HEK293 (cell line): ENCODE results near the gene SERPINE2.

Experiments
- GFI1B ChIP-seq: fragments of 450-650 bp; formaldehyde crosslinking; IDR thresholded peaks from 2 replicates; pipeline ENCODE4 v1.5.1; 2016; ENCODE audit warnings: missing biosample characterization, missing genetic modification characterization
- HOXA7 ChIP-seq: sonication (generic); formaldehyde crosslinking; IDR thresholded peaks from 2 replicates; pipeline ENCODE4 v1.8.1; 2022; ENCODE audit warnings: missing genetic modification reagents, borderline replicate concordance
- REPIN1 ChIP-seq: fragments of 450-650 bp; formaldehyde crosslinking; IDR thresholded peaks from 2 replicates; pipeline ENCODE4 v1.5.1; 2017; ENCODE audit warnings: missing biosample characterization, missing genetic modification characterization, low read depth
- SP7 ChIP-seq: fragments of 450-650 bp; formaldehyde crosslinking; IDR thresholded peaks from 2 replicates; pipeline ENCODE4 v1.5.1; 2016; ENCODE audit warnings: missing biosample characterization, missing genetic modification characterization
- WT1 ChIP-seq: fragments of 450-650 bp; formaldehyde crosslinking; IDR thresholded peaks from 2 replicates; pipeline ENCODE4 v1.5.1; 2016; ENCODE audit warnings: missing biosample characterization, missing genetic modification characterization
- ZBTB21 ChIP-seq: fragments of 450-650 bp; formaldehyde crosslinking; IDR thresholded peaks from 2 replicates; pipeline ENCODE4 v1.5.1; 2017; ENCODE audit warnings: missing biosample characterization, missing genetic modification characterization
- ZNF16 ChIP-seq: fragments of 450-650 bp; formaldehyde crosslinking; IDR thresholded peaks from 2 replicates; pipeline ENCODE4 v1.5.1; 2016; ENCODE audit warnings: low read depth, missing biosample characterization, missing genetic modification characterization
- ZNF350 ChIP-seq: fragments of 450-650 bp; formaldehyde crosslinking; IDR thresholded peaks from 2 replicates; pipeline ENCODE4 v1.5.0; 2017; ENCODE audit warnings: missing biosample characterization, mild to moderate bottlenecking, missing genetic modification characterization
- ZNF473 ChIP-seq: fragments of 450-650 bp; formaldehyde crosslinking; IDR thresholded peaks from 2 replicates; pipeline ENCODE4 v1.5.1; 2017; ENCODE audit warnings: missing biosample characterization, missing genetic modification characterization
- ZNF48 ChIP-seq: fragments of 450-650 bp; formaldehyde crosslinking; IDR thresholded peaks from 2 replicates; pipeline ENCODE4 v1.5.1; 2016; ENCODE audit warnings: missing biosample characterization, missing genetic modification characterization
- ZNF548 ChIP-seq: fragments of 450-650 bp; formaldehyde crosslinking; IDR thresholded peaks from 2 replicates; pipeline ENCODE4 v1.5.1; 2016; ENCODE audit warnings: missing biosample characterization, missing genetic modification characterization
- ZNF549 ChIP-seq: fragments of 450-650 bp; IDR thresholded peaks from 2 replicates; pipeline ENCODE4 v1.5.1; 2018; ENCODE audit warnings: missing biosample characterization, missing genetic modification characterization, mild to moderate bottlenecking, inconsistent platforms, moderate library complexity
- ZNF596 ChIP-seq: fragments of 450-650 bp; IDR thresholded peaks from 2 replicates; pipeline ENCODE4 v1.5.0; 2018; ENCODE audit warnings: missing biosample characterization, mild to moderate bottlenecking, missing genetic modification characterization, moderate library complexity
- ZNF621 ChIP-seq: fragments of 450-650 bp; formaldehyde crosslinking; IDR thresholded peaks from 2 replicates; pipeline ENCODE4 v1.5.1; 2017; ENCODE audit warnings: missing biosample characterization, missing genetic modification characterization
- ZNF830 ChIP-seq: fragments of 450-650 bp; IDR thresholded peaks from 2 replicates; pipeline ENCODE4 v1.5.0; 2018; ENCODE audit warnings: missing biosample characterization, missing genetic modification characterization, low read depth, mild to moderate bottlenecking, moderate library complexity
- TF ChIP-seq, protein P1 (sequence below): fragments of 450-650 bp; formaldehyde crosslinking; IDR thresholded peaks from 2 replicates; pipeline ENCODE4 v1.5.1; 2016; ENCODE audit warnings: missing biosample characterization, missing genetic modification characterization
- TF ChIP-seq, protein P2 (sequence below): fragments of 450-650 bp; formaldehyde crosslinking; IDR thresholded peaks from 2 replicates; pipeline ENCODE4 v1.5.1; 2016; ENCODE audit warnings: missing biosample characterization, missing genetic modification characterization, borderline replicate concordance
- TF ChIP-seq, protein P3 (sequence below): fragments of 450-650 bp; formaldehyde crosslinking; IDR thresholded peaks from 2 replicates; pipeline ENCODE4 v1.5.1; 2016; ENCODE audit warnings: missing biosample characterization, missing genetic modification characterization, borderline replicate concordance
- TF ChIP-seq, protein P4 (sequence below): fragments of 450-650 bp; formaldehyde crosslinking; IDR thresholded peaks from 2 replicates; pipeline ENCODE4 v1.5.1; 2017; ENCODE audit warnings: missing biosample characterization, mild to moderate bottlenecking, missing genetic modification characterization, moderate library complexity
- TF ChIP-seq, protein P5 (sequence below): fragments of 450-650 bp; formaldehyde crosslinking; IDR thresholded peaks from 2 replicates; pipeline ENCODE4 v1.5.1; 2016; ENCODE audit warnings: missing biosample characterization, missing genetic modification characterization, borderline replicate concordance
- TF ChIP-seq, protein P6 (sequence below): fragments of 450-650 bp; formaldehyde crosslinking; IDR thresholded peaks from 2 replicates; pipeline ENCODE4 v1.5.1; 2016; ENCODE audit warnings: missing biosample characterization, missing genetic modification characterization

SERPINE2 gene

DNA sequence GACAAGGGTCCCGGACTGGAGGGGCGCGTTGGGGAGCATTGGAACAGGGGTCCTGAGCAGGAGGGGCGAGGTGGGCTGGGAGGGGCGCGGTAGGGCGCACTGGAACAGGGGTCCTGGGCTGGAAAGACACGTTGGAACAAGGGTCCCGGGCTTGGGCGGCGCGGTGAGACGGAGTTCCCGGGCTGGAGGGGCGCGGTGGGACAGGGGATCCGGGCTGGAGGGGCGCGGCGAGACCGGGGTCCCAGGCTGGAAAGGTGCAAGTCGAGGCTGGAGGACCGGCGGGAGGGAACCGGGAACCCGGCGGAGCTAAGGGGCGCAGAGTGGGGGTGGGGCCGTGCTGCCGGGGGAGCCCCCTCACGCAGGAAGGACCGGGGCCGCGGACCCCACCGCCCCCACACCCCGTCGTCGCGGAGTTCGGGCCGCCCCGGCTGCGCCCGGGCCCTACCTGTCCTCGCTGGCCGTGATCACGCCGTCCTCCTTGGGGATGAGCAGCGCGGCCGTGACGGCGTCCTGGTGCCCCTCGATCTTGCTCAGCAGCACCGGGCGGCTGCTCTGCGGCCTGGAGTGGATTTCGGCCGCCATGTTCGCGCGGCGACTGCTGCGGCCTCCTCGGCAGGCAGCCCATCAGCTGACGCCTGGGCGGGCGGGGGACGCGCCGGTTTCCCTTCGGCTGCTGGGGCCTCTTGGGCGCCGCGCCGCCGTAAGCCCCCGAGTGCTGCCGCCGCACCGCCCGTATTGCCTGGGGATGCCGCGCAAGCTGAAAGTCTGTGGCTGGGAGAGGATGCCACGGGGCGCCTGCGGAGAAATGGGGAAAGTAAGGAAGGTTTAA, 94.2 kb downstream of the SERPINE2 start, which contains the start of gene WDFY1 (continued):
- TF ChIP-seq HOXA7 (CRISPR knock-in tag) = no peak
- no peak for TF ChIP-seq ZNF16 (tag by site-specific recombination)
- TF ChIP-seq ZBTB21 (tag by site-specific recombination) = no peak
- no peak for TF ChIP-seq ZNF548 (tag by site-specific recombination)
- TF ChIP-seq SP7 (tag by site-specific recombination) = peak; percentile 57
- TF ChIP-seq, protein P1, sequence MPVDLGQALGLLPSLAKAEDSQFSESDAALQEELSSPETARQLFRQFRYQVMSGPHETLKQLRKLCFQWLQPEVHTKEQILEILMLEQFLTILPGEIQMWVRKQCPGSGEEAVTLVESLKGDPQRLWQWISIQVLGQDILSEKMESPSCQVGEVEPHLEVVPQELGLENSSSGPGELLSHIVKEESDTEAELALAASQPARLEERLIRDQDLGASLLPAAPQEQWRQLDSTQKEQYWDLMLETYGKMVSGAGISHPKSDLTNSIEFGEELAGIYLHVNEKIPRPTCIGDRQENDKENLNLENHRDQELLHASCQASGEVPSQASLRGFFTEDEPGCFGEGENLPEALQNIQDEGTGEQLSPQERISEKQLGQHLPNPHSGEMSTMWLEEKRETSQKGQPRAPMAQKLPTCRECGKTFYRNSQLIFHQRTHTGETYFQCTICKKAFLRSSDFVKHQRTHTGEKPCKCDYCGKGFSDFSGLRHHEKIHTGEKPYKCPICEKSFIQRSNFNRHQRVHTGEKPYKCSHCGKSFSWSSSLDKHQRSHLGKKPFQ (tag by site-specific recombination) = no peak
- no peak for TF ChIP-seq WT1 (tag by site-specific recombination)
- TF ChIP-seq, protein P2, sequence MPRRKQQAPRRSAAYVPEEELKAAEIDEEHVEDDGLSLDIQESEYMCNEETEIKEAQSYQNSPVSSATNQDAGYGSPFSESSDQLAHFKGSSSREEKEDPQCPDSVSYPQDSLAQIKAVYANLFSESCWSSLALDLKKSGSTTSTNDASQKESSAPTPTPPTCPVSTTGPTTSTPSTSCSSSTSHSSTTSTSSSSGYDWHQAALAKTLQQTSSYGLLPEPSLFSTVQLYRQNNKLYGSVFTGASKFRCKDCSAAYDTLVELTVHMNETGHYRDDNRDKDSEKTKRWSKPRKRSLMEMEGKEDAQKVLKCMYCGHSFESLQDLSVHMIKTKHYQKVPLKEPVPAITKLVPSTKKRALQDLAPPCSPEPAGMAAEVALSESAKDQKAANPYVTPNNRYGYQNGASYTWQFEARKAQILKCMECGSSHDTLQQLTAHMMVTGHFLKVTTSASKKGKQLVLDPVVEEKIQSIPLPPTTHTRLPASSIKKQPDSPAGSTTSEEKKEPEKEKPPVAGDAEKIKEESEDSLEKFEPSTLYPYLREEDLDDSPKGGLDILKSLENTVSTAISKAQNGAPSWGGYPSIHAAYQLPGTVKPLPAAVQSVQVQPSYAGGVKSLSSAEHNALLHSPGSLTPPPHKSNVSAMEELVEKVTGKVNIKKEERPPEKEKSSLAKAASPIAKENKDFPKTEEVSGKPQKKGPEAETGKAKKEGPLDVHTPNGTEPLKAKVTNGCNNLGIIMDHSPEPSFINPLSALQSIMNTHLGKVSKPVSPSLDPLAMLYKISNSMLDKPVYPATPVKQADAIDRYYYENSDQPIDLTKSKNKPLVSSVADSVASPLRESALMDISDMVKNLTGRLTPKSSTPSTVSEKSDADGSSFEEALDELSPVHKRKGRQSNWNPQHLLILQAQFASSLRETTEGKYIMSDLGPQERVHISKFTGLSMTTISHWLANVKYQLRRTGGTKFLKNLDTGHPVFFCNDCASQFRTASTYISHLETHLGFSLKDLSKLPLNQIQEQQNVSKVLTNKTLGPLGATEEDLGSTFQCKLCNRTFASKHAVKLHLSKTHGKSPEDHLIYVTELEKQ (tag by site-specific recombination) = no peak
- no peak for TF ChIP-seq REPIN1 (tag by site-specific recombination)
- TF ChIP-seq ZNF621 (tag by site-specific recombination) = no peak
- no peak; the same call in 1 of the 2 replicates for TF ChIP-seq GFI1B (tag by site-specific recombination)
- TF ChIP-seq, protein P3, sequence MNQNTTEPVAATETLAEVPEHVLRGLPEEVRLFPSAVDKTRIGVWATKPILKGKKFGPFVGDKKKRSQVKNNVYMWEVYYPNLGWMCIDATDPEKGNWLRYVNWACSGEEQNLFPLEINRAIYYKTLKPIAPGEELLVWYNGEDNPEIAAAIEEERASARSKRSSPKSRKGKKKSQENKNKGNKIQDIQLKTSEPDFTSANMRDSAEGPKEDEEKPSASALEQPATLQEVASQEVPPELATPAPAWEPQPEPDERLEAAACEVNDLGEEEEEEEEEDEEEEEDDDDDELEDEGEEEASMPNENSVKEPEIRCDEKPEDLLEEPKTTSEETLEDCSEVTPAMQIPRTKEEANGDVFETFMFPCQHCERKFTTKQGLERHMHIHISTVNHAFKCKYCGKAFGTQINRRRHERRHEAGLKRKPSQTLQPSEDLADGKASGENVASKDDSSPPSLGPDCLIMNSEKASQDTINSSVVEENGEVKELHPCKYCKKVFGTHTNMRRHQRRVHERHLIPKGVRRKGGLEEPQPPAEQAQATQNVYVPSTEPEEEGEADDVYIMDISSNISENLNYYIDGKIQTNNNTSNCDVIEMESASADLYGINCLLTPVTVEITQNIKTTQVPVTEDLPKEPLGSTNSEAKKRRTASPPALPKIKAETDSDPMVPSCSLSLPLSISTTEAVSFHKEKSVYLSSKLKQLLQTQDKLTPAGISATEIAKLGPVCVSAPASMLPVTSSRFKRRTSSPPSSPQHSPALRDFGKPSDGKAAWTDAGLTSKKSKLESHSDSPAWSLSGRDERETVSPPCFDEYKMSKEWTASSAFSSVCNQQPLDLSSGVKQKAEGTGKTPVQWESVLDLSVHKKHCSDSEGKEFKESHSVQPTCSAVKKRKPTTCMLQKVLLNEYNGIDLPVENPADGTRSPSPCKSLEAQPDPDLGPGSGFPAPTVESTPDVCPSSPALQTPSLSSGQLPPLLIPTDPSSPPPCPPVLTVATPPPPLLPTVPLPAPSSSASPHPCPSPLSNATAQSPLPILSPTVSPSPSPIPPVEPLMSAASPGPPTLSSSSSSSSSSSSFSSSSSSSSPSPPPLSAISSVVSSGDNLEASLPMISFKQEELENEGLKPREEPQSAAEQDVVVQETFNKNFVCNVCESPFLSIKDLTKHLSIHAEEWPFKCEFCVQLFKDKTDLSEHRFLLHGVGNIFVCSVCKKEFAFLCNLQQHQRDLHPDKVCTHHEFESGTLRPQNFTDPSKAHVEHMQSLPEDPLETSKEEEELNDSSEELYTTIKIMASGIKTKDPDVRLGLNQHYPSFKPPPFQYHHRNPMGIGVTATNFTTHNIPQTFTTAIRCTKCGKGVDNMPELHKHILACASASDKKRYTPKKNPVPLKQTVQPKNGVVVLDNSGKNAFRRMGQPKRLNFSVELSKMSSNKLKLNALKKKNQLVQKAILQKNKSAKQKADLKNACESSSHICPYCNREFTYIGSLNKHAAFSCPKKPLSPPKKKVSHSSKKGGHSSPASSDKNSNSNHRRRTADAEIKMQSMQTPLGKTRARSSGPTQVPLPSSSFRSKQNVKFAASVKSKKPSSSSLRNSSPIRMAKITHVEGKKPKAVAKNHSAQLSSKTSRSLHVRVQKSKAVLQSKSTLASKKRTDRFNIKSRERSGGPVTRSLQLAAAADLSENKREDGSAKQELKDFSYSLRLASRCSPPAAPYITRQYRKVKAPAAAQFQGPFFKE (tag by site-specific recombination) = no peak
- no peak for TF ChIP-seq ZNF473 (tag by site-specific recombination)
- TF ChIP-seq, protein P4, sequence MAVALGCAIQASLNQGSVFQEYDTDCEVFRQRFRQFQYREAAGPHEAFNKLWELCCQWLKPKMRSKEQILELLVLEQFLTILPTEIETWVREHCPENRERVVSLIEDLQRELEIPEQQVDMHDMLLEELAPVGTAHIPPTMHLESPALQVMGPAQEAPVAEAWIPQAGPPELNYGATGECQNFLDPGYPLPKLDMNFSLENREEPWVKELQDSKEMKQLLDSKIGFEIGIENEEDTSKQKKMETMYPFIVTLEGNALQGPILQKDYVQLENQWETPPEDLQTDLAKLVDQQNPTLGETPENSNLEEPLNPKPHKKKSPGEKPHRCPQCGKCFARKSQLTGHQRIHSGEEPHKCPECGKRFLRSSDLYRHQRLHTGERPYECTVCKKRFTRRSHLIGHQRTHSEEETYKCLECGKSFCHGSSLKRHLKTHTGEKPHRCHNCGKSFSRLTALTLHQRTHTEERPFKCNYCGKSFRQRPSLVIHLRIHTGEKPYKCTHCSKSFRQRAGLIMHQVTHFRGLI (tag by site-specific recombination) = peak; percentile 30; the same call in 1 of the 2 replicates
- no peak for TF ChIP-seq ZNF350 (tag by site-specific recombination)
- no peak for TF ChIP-seq ZNF549 (tag by site-specific recombination)
- no peak for TF ChIP-seq ZNF830
- no peak for TF ChIP-seq ZNF48 (tag by site-specific recombination)
- TF ChIP-seq, protein P5, sequence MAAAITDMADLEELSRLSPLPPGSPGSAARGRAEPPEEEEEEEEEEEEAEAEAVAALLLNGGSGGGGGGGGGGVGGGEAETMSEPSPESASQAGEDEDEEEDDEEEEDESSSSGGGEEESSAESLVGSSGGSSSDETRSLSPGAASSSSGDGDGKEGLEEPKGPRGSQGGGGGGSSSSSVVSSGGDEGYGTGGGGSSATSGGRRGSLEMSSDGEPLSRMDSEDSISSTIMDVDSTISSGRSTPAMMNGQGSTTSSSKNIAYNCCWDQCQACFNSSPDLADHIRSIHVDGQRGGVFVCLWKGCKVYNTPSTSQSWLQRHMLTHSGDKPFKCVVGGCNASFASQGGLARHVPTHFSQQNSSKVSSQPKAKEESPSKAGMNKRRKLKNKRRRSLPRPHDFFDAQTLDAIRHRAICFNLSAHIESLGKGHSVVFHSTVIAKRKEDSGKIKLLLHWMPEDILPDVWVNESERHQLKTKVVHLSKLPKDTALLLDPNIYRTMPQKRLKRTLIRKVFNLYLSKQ (tag by site-specific recombination) = no peak
- TF ChIP-seq ZNF596 (tag by site-specific recombination) = no peak
- TF ChIP-seq, protein P6, sequence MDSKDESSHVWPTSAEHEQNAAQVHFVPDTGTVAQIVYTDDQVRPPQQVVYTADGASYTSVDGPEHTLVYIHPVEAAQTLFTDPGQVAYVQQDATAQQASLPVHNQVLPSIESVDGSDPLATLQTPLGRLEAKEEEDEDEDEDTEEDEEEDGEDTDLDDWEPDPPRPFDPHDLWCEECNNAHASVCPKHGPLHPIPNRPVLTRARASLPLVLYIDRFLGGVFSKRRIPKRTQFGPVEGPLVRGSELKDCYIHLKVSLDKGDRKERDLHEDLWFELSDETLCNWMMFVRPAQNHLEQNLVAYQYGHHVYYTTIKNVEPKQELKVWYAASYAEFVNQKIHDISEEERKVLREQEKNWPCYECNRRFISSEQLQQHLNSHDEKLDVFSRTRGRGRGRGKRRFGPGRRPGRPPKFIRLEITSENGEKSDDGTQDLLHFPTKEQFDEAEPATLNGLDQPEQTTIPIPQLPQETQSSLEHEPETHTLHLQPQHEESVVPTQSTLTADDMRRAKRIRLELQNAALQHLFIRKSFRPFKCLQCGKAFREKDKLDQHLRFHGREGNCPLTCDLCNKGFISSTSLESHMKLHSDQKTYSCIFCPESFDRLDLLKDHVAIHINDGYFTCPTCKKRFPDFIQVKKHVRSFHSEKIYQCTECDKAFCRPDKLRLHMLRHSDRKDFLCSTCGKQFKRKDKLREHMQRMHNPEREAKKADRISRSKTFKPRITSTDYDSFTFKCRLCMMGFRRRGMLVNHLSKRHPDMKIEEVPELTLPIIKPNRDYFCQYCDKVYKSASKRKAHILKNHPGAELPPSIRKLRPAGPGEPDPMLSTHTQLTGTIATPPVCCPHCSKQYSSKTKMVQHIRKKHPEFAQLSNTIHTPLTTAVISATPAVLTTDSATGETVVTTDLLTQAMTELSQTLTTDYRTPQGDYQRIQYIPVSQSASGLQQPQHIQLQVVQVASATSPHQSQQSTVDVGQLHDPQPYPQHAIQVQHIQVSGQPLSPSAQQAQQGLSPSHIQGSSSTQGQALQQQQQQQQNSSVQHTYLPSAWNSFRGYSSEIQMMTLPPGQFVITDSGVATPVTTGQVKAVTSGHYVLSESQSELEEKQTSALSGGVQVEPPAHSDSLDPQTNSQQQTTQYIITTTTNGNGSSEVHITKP (tag by site-specific recombination) = peak; percentile 52
